Activated T-cell treated with anti-CD3 and anti-CD28 coated beads for 24 hours (primary cell): ENCODE measurements around the gene KRT80.

Experiments used
- DNase-seq: peaks from one replicate; pipeline ENCODE4 v3.0.0-alpha.2; 2020; ENCODE audit warnings: low read depth

KRT80 gene

GRCh38 chr12:52152905-52153317 is 38.9 kb downstream of the KRT80 start:
- no peak for DNase-seq

DNA sequence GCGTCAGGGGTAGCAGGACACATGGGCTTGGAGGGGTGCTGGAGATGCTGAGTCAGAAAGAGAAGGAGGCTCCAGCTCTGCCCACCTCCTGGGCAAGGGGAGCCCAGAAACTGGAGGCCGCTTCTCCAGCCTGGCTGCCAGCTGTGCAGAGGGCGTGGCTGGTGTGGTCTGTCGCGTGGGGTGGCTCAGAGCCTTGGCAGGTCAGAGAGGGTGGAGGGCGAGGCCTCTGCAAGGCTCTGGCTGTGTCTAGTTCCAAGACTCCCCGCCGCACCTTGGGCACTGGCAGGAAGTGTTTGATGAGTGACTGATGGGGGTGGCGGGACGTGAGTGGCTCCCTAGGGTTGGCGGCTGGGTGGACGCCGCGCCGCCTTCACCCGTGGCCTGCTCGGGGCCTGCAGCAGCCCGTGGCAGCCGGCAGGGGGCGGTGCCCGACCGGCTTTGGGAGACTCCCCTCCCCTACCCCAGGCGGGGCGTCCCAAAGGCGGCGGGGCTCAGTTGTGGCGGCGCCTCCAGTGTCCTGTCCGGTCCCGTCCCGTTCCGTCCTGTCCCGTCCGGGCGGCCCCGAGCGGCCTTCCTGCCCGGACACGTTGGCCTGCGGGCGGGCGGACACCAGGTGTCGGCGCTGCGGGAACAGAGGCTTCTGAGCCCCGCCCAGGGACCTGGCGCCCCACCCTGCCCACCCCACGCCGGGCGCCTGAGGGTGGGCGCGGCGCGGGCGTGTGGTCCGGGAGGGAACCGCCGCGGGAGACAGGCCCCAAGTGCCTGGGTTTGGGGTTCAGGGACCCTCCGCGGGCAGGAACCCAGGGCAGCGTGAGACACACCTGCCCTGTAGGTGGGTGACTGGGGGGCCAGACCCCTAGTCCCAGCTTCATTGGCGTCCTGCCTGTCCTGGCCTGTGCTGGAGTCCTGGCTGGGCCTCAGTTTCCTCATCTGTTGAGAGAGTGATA is 39.7 kb downstream of the KRT80 start:
- DNase-seq: peak; percentile 56

DNA sequence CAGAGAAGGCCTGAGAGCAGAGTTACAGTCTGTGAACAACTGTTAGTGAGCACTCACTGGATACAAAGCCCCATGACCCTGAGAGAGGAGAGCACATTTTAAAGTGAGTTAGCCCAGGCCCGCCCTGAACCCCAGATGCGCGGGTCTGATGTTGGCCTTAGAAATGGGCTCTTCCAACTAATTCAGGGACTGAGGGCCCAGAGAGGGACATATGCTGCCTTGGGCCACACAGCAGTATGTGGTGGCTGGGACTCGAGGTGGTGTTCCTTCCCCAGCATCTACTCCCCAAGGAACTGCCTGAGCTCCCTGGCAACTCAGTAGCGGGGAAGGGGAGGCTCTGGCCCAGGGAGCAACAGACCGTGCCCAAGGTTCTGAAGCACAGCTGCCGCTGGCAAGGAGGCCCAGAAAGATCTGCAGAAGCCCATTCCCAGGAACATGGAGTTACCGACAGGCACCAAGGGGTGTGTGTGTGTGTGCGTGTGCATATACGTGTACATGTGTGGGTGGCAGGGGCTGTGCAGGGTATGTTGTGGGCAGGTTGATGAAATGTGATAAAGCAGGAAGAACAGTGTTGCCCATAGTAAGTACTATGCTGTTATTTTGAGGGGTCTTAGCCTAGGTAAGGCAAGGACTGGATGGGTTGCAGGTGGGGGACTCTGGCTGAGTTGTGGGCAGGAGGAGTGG is 40.5 kb downstream of the KRT80 start:
- DNase-seq: no peak

- no peak for DNase-seq
Measured at GRCh38 chr12:52149651-52150241, 42.1 kb downstream of the KRT80 start.

GRCh38 chr12:52149182-52149641 is 42.6 kb downstream of the KRT80 start:
- no peak for DNase-seq

GRCh38 chr12:52148464-52149181 is 43.2 kb downstream of the KRT80 start:
- no peak for DNase-seq

DNA sequence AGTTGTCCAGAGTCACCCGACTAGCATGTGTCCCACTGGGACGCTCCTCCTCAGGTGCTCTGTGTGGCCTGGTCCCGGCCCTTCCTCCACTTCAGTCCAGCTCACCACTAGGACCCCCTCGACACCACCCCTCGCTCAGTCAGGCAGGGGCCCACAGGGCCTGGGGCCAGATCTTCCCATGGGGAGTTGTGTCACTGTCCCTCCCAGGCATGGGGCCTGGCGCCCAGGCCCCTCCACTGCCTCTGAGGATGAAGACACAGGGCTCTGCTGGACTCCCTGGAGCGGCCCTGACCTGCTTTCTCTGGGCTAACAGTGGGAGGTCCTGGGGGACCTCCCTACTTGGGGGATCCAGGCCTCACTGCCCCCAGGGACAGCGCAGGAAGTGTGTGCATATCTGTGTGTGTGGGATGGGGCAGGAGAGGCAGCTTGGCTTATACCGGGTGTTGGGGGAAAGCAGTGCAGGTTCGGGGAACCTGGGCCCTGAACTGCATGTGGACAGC is 43.8 kb downstream of the KRT80 start:
- DNase-seq: no peak

DNA sequence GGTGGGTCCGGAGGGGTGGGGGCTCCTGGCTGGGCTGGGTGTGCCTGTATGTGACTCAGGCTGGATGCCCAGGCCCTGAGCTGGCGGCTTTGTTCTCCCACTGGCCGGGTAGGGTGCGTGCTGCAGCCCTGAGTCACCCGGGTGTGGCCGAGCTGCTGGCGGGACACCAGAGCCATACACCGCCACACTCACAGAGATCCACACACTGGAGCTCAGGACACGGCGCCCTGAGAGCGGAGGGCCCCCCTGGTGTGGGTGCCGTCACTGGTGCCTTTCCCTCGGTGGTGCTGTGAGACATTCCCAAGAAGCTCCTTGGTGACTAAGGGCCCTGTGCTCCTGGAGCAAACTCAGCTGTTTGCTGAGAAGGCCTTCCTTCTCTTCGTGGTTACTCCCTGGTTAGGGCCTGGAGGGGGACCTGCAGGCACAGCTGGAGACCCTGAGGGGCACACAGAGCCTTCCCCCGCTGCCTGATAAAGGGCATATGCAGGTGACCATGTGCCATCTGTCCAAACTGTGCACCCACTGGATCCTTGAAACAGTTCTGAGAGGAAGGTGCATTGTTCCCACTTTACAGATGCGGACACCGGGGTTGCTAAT is 44.3 kb downstream of the KRT80 start:
- no peak for DNase-seq

- DNase-seq: no peak
Measured at GRCh38 chr12:52146822-52147366, 44.9 kb downstream of the KRT80 start.

GRCh38 chr12:52146089-52146821 is 45.6 kb downstream of the KRT80 start:
- DNase-seq: no peak

DNA sequence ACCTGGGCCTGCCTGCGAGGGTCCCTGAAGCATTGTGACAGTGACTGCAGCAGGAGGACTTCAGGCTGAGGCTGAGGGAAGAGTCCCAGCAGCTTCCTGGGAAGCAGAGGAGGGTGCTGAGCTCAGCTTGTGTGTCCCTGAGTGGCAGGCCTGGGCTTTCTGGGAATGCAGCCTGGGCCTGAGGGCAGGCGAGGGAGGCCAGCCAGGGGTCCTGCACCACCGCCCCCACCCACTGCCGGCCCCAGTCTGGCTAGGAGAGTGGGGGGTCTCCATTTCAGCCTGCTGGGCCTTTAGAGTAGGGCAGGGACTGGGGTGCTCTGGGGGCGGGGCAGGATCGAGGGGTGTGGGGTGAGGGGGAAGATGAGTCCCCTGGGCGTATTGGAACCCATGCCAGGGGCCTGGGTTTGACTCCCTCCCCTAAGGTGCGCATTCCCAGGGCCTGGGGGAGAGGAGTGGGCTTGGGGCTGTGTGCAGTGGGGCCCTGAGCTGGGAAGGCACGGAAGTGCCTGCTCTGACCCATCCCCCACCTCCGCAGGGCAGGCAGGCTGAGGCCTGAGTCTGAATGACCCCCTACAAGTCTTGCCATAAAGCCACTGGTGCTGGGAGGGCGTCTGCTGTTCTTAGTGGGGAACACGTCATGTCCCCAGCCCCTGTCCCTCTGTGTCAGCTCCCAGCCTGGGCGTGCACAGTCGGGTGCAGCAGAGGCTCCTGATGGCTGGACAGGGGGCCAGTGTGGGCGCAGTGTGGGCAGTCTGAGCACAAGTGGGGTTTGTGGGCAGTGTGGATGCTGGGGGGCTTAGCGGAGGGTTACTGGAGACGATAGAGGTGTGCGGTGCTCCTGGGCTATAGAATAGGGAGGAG is 46.4 kb downstream of the KRT80 start:
- DNase-seq: no peak

DNA sequence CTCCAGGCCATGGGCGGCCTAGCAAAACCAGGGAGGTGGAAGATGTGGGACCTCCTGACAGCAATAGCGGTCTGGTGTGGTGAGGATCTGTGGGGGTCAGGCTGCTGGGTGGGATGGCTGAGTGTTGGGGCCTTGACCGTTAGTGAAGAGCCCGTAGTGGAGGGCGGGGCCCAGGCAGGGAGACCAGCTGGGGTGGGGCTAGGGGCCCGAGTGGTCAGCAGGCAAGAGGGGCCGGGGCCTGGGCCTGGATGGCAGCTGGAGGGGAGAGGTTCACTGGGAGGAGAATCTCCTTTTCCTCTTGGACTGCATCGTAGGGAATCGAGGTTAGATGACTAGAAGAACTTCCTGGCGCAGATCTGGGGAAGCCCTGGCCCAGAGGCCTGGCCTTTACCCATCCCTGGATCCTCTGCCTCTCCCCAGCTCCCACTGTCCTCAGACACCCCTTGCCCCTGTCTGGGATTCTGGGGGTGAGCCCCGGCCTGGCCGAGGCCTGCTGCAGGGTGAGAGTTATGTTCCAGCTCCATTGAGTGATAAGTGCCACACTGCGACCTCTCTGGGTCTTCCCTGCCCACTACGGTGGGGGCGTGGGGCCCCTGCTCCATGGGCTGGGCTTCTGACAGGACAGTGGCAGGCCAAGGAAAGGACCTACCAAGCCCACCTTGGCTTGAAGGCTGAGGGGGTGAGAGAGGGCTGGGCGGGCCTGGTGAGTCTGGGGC is 47.1 kb downstream of the KRT80 start:
- DNase-seq: no peak

DNA sequence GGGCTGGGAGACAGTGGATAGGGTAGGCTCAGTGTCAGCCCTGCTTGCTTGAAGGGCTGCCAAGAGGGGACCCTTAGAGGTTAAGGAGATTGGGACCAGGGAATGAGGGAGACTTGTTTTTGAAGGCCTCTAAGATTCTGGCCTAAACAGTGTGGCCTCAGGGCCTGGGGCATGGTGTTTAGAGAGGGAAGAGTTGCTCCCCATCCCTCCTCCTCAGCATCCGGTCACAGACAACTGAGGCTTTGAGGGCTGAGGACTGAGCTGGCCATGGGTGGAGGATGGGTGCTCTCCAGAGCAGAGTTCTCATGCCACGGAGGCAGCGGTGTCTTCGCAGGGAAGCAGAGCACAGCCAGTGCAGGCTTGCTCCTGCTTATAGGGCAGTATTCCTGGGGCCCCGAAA is 49.4 kb downstream of the KRT80 start:
- no peak for DNase-seq

DNA sequence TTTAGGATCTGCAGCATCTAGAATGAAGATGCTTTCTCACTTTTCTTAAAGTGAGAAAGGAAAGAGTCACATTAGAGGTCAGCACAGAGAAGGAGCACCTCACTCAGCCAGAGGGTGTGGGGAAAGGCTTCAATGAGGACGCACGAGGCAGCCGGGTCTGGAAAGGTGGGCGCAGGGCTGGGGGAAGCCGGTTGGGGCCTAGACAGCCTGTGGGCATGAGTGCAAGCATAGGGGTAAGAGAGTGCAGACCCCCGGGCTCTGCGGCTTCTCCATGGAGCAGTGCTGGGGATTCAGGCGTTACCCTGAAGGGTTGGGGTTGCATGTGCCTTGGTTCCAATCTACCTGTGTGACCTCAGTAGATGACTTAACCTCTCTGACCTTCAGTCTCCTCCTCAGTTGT is 49.9 kb downstream of the KRT80 start:
- DNase-seq: no peak

DNA sequence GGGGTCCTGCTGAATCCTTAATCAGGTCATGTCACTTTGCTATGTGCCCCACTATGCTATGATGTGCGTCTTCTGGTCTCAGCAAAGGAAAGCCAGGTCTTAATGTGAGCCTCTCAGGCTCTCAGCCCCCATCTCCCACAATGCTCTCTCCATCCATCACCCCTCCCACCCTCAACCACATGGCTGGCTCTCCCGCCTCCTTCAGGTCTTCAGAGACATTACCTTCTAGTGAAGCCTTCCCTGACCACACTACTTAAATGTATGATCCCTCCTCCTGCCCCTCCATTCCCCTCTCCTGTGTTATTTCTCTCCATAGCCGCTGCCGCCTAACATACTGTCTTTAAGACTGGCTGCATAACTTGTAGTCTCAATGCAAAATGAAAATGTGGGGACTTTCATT is 50.5 kb downstream of the KRT80 start:
- no peak for DNase-seq

- DNase-seq: no peak
Measured at GRCh38 chr12:52139579-52140062, 52.2 kb downstream of the KRT80 start.

DNA sequence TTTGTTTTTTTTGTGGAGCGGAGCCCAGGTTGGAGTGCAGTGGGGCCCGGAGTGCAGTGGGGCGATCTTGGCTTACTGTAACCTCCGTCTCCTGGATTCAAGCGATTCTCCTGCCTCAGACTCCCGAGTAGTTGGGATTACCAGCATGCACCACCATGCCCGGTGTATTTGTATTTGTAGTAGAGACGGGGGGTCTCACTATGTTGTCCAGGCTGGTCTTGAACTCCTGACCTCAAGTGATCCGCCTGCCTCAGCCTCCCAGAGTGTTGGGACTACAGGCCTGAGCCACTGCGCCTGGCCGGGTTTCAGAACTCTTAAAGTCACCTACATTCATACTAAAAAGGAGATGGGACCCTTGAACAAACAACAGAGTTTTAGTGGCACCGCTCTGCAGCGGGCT is 52.7 kb downstream of the KRT80 start:
- DNase-seq: no peak

- DNase-seq: no peak
Measured at GRCh38 chr12:52137746-52138145, 54.1 kb downstream of the KRT80 start.

GRCh38 chr12:52132754-52133161 is 59.1 kb downstream of the KRT80 start:
- DNase-seq: no peak
